NCI-H82 (cell line): ENCODE data around the gene ZNF584.
"Not testable (repeated sequence)": the region's sequence is repeated elsewhere in the genome, so short reads cannot be mapped to it uniquely, and the experiment has no call there.

Source experiments
- DNase-seq: peaks from one replicate; lab custom pipeline; 2025; lab: John Stamatoyannopoulos, UW

Gene ZNF584

GRCh38 chr19:58403920-58404478 lies 4.5 kb upstream of the ZNF584 start:
- peak; percentile 60 for DNase-seq

- DNase-seq: peak; percentile 43
Measured at GRCh38 chr19:58406818-58407657, 1.4 kb upstream of the ZNF584 start.

DNA sequence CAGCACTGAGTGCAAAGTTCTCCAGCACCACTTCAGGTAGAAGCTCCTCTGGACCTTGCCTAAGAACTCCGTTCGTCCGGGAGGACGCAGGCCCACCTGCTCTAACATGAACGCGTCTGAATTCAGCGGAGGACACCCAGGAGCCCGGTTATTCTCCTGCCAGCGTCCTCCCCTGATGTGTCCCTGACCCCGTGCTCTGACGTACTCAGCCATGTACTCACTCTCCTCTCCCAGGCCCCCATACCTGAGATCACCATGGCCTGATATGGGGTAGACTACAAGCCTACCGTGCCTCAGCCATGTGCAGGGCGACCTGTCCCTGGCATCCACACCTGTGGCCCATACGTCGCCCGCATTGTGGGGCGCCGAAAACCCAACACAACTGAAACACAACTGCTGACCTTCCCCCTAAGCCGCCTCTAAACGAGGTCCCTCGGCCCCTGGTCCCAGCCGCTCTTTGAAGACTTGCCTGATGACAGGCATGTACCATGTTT lies 744 bp upstream of the ZNF584 start:
- peak; percentile 52 for DNase-seq

GRCh38 chr19:58409010-58409790 lies 751 bp downstream of the ZNF584 start:
- DNase-seq: peak; percentile 48

DNA sequence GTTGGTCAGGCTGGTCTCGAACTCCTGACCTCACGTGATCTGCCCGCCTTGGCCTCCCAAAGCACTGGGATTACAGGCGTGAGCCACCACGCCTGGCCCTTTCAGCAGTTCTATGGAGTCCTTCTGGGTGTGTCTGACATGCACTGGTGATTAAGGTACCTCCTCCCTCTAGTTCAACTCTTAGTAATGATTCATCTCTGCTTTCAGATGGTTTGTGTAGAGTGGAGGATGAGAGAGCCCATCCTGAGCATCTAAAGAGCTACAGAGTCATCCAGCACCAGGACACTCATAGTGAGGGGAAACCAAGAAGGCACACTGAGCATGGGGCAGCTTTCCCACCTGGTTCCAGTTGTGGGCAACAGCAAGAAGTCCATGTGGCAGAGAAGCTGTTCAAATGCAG lies 8.2 kb downstream of the ZNF584 start:
- no peak for DNase-seq

DNA sequence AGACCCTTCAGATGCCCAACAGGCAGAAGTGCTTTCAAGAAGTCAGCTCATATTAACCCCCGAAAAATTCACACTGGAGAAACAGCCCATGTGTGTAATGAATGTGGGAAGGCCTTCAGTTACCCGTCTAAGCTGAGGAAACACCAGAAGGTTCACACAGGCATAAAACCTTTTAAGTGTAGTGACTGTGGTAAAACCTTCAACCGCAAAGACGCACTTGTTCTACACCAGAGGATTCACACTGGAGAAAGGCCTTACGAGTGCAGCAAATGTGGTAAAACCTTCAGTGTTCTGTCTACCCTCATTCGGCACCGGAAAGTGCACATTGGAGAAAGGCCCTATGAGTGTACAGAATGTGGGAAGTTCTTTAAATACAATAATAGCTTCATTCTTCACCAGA lies 8.6 kb downstream of the ZNF584 start:
- DNase-seq: no peak

GRCh38 chr19:58428617-58429016 lies 20.2 kb downstream of the ZNF584 start:
- DNase-seq: no peak

GRCh38 chr19:58429745-58430144 lies 21.3 kb downstream of the ZNF584 start:
- DNase-seq: no peak

- DNase-seq: no peak
Measured at GRCh38 chr19:58434217-58434616, 25.8 kb downstream of the ZNF584 start.

DNA sequence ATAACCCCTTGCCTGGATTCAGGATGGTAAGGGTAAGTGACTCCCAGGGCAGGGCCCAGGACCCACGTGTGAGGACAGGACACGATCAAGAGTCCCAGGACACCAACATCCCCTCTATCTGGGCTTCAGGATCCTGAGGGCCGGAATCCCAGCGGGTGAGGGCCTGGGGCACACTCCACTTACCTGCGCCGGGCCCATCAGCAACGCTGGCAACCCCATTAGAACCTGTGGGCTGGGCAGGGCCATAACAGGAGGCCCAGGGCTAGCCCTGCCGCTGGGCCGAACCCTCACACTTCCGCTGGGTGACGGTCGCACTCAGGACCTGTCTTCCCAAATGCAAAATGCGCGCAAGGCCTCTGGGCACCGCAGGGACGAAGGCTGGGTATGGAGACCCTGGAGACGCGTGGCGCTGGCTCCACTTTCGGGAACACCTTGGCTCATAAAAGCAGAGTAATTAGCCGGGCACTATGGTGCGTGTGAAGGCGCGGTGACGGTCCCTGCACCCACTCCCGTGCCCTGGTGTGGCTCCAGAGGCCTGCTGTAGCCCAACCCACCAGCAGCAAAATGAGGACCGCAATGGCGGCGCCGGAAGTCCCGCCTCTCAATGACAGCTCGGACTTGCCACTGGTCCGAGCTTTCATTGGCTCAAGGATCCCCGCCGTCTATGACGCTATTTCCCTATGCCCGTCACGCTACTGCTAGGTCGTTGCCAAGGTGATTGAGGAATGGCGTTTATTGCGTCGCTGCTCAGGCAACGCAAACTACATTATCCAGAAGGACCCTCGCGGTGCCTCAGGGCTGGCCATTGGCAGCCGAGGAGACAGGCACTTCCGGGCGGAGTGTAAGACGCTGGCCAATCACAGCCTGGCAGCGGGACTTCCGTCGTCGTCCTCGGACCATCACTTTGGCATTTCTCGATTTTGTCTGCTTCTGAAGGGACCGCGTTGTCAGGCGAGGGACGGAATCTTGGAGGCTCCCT lies 31.4 kb downstream of the ZNF584 start, which contains the start of gene ZNF132:
Gene ZNF132 (minus strand): TSS at position 578 of the 979 bp plus-strand sequence. CDS start 332 bp downstream, at position 246.
- DNase-seq: peak; percentile 96

DNA sequence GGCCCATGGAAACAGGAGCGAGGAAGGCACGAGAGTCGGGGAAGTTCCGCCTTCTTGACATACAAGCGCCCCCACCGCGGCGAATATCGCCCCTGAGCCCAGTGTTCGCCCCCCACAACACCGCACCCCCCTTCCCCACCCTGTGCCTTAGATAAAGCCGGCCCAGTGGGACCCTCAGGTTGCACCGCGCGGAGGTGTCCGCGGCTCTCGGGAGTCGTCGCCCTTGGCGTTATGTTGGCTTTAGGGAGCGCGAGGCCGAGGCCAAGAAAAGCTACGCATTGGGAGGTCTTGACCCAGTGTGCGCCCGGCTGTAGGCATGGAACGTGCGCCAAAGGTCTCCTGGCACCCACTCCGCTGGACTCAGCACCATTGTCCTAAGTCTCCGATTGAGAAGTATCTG lies 32.1 kb downstream of the ZNF584 start:
- DNase-seq: no peak

- not testable (repeated sequence) for DNase-seq
Measured at GRCh38 chr19:58442986-58443385, 34.5 kb downstream of the ZNF584 start.

DNA sequence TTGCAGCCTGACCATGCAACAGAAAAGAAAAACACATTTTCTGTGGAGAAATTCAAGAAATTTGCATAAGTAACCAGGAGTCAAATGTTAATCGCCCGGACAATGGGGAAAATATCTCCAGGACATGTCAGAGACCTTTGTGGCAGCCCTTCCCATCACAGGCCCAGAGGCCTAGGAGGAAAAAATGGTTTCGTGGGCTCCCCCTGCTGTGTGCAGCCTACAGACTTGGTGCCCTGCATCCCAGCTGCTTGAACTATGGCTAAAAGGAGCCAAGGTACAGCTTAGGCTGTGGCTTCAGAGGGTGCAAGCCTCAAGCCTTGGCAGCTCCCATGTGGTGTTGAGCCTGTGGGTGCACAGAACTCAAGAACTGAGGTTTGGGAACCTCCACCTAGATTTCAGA lies 40.4 kb downstream of the ZNF584 start:
- not testable (repeated sequence) for DNase-seq

- DNase-seq: not testable (repeated sequence)
Measured at GRCh38 chr19:58449980-58450379, 41.5 kb downstream of the ZNF584 start.

DNA sequence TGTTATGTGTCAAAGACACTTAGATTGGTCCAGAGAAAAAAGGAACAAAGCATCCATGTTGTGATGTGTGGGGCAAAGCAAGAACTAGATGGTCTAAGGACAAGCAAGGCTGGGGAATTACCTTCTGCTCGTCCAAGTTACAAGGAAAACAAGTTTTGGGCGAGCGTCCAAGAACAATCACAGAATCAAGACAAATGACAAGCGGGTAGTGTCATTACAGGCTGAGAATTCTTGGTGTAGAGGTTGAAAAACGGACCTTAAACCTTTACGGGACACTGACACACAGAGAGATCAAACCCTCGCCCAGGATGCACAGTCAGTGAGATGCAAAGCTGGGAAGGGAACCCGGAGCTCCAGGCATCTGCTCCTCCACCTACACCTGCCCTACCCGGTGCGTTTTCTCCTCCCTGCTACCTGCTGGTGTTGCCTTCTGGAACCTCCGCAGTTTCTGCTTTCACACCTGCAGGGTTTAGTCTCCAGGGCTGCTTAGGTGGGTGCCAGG lies 42.5 kb downstream of the ZNF584 start:
- no peak for DNase-seq

DNA sequence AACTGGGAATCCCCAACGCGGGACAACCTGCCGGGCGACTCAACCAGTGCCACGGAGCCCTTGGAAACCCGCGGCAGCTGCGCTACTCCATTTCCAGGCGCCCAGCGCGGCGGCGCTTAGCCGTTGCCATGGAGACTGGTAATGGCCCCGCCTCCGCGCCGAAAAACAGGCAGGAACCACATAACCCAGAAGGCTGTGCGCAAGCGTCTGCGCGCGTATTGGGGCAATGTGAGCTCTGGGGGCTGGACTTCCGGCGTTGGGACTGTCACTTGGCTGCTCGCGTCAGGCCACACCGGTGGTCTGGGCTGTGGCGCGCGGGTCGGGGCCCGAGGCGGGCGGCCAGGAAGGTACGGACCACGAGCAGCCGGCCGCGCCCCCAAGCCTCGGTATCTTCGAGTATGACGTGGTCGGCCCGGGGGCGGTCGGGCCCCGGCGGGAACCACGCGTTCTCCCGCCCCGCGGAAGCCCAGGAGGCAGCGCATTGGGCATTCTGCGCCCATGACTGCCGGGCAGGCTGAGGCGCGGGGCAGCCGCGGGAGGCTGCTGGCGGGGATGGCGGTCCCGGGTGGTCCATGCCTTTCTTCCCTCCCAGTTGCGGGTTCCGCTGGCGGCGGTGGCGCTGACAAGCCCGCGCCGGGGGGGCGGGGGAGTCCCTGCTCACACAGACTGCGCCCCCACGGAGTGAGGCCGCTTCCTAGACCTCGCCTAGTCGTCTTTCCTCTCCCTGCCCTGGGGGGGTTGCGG lies 43.1 kb downstream of the ZNF584 start, which contains the start of gene ZNF324B:
Gene ZNF324B (plus strand): TSS at position 265 of the 744 bp plus-strand sequence. CDS start 2,080 bp downstream, outside the sequence.
- peak; percentile 99 for DNase-seq

DNA sequence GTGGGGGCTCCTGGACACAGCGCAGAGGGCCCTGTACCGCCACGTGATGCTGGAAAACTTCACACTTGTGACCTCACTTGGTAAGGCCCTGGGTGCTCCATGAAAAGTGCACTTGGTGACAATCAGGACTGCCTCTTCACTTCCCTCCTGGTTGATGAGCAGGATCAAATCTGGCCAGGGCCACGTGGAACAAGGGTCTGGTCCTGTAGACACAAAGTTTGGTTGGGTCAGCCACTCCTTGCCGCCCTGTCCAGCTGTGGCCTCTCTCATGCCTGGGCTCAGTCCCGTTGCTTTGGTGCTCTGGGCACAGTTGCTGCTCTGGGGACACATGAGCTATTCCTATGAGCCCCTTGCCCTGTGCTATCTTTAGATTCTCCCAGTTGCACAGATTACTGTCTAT lies 45.3 kb downstream of the ZNF584 start:
- DNase-seq: no peak

- no peak for DNase-seq
Measured at GRCh38 chr19:58455306-58455705, 46.9 kb downstream of the ZNF584 start.

DNA sequence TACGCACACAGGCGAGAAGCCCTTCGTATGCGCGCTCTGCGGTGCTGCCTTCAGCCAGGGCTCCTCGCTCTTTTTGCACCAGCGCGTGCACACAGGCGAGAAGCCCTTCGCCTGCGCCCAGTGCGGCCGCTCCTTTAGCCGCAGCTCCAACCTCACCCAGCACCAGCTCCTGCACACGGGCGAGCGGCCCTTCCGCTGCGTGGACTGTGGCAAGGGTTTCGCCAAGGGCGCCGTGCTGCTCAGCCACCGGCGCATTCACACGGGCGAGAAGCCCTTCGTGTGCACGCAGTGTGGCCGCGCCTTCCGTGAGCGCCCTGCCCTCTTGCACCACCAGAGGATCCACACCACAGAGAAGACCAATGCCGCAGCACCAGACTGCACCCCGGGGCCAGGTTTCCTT lies 47.7 kb downstream of the ZNF584 start:
- DNase-seq: no peak

DNA sequence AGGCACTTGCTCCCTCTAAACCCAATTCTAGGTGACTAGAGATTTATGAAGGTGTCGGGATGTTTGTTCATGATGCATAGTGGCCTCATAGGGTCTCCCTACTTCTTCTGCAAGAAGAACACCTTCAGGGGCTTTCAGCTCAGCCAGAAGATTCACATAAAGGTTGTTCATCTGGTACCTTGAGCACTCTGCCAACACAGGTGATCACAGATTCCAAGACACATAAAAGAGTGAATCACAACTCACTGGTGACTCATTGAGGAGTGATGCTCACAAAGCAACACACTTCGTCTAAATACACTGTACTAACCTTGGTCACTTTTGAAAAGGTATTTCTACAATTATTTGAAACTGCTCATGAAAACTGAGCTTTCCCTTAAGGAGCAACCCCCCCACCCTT lies 51.6 kb downstream of the ZNF584 start:
- no peak for DNase-seq
